Measurements from ENCODE around the gene SLC35G6. TPM values are rescaled to one million over a fixed set of nuclear protein-coding genes. Genes with fewer than 3 reads are reported as not detected.

The SLC35G6 gene
- total RNA-seq, 1 donor from 2014 or later: not detected

DNA sequence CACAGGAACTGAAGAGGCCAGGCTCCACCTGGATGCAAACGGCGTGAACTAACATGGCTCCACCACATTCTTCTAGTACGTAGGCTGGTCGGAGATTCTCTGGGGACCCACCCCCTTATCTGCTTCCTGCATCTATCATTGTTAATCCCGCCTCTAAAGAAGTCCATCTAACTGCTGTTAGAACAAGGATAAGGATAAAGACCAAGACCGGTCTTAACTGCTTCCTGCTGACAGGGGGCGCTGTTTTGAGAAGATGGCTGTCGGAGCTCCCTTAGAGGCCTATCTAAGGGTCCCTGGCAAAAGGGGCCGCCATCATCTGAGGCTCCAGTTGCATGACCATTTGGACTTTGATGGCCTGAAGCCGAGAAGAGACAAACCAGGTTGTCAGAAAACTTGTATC is 41.8 kb downstream of the SLC35G6 start:
- ATAC-seq (peak; percentile 67), DNase-seq (ENCODE audit: missing footprints) (no peak)
- intact Hi-C loops (cut with DNase I): no loop called here

DNA sequence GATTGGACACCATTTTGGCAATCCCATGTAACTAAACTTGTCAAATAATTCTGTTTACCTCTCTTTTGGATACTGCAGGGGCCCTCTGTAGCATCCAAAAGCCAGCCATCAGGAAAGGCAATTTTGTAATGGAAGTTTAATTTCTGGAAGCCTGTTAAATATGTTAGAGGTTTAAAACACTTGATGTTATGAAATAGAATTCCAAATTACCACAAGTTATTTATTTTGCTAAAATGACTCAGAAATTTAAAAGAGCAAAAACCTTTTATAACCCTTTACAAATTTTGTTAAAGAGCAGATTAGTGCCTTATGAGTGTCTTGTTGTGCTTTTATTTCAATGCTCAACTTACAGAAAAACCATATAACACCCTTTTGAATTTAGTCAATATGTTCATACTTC is 47.6 kb downstream of the SLC35G6 start:
- ATAC-seq: no peak
- intact Hi-C loops (cut with DNase I): no loop called here
- DNase-seq (ENCODE audit: missing footprints): no peak

DNA sequence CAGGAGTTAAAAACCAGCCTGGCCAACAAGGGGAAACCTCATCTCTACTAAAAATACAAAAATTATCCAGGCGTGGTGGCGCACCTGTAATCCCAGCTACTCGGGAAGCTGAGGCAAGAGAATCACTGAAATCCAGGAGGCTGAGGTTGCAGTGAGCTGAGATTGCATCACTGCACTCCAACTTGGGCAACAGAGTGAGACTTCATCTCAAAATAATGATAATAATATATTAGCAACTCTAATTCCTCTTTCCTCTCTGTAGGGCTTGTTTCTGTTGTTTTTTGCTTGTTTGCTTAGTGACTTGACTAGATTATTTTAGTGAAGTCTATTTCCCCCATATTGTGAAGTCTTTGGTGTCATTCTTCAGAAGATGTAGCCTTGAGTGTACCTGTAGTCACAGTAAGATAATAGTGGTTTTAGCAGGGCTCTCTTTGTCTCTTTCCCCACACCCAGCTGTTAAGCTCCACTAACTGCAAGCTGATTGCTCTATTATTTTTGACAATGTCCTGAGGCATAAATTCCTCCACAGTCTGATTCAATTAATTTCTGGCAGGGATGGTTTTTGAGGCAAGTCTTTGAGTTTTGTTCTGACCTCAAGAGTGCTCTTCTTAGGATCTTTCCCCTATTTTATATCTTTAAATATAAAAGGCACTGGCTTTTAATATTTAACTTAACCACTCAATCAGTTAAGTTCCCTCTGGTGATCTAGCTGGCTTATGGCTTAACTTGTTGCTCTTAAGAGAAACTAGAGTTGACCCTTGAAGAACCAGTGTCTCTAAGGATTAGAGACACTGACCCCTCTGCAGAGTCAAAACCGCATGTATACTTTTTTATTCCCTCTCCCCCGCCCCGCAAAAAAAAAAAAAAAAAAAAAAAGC is 49.0 kb downstream of the SLC35G6 start:
- DNase-seq (ENCODE audit: missing footprints) (no peak), ATAC-seq (no peak)
- intact Hi-C loops (cut with DNase I): no loop called here

Other genes starting within 250 kb of the SLC35G6 start
- gene DVL2, start 246.9 kb upstream of the SLC35G6 start, total RNA-seq: 20.0 TPM
- gene PHF23, start 242.0 kb upstream of the SLC35G6 start, total RNA-seq: 23.3 TPM
- 444 TPM for gene GABARAP, start 239.0 kb upstream of the SLC35G6 start, total RNA-seq
- gene CTDNEP1, start 229.7 kb upstream of the SLC35G6 start, total RNA-seq: 114 TPM
- gene ELP5, start 229.2 kb upstream of the SLC35G6 start, total RNA-seq: 72.7 TPM
- gene CLDN7, start 219.0 kb upstream of the SLC35G6 start, total RNA-seq: 1.2 TPM
- gene SLC2A4, start 199.7 kb upstream of the SLC35G6 start, total RNA-seq: 119 TPM
- 0.81 TPM for gene YBX2, start 186.8 kb upstream of the SLC35G6 start, total RNA-seq
- gene EIF5A, start 173.8 kb upstream of the SLC35G6 start, total RNA-seq: 326 TPM
- gene GPS2, start 166.1 kb upstream of the SLC35G6 start, total RNA-seq: 70.3 TPM
- 30.8 TPM for gene NEURL4, start 152.1 kb upstream of the SLC35G6 start, total RNA-seq
- 14.0 TPM for gene ACAP1, start 144.9 kb upstream of the SLC35G6 start, total RNA-seq
- gene KCTD11, start 129.3 kb upstream of the SLC35G6 start, total RNA-seq: 4.7 TPM
- gene TMEM95, start 126.3 kb upstream of the SLC35G6 start, total RNA-seq: not detected
- gene TNK1, start 100.4 kb upstream of the SLC35G6 start, total RNA-seq: 2.6 TPM
- gene PLSCR3, start 86.9 kb upstream of the SLC35G6 start, total RNA-seq: 18.4 TPM
- gene TMEM256, start 77.3 kb upstream of the SLC35G6 start, total RNA-seq: 64.0 TPM
- 7.0 TPM for gene NLGN2, start 73.6 kb upstream of the SLC35G6 start, total RNA-seq
- not detected for gene SPEM1, start 61.1 kb upstream of the SLC35G6 start, total RNA-seq
- gene SPEM2, start 55.8 kb upstream of the SLC35G6 start, total RNA-seq: not detected
- gene SPEM3, start 52.6 kb upstream of the SLC35G6 start, total RNA-seq: not detected
- gene TMEM102, start 46.0 kb upstream of the SLC35G6 start, total RNA-seq: 2.7 TPM
- 11.7 TPM for gene FGF11, start 41.9 kb upstream of the SLC35G6 start, total RNA-seq
- gene CHRNB1, start 36.4 kb upstream of the SLC35G6 start, total RNA-seq: 11.8 TPM
- 62.1 TPM for gene ZBTB4, start 1.8 kb upstream of the SLC35G6 start, total RNA-seq
- 36.4 TPM for gene POLR2A, start 2.9 kb downstream of the SLC35G6 start, total RNA-seq
- 41.7 TPM for gene TNFSF12, start 67.6 kb downstream of the SLC35G6 start, total RNA-seq
- 13.5 TPM for gene TNFSF13, start 77.3 kb downstream of the SLC35G6 start, total RNA-seq
- 33.0 TPM for gene SENP3, start 80.5 kb downstream of the SLC35G6 start, total RNA-seq
- gene CD68, start 98.2 kb downstream of the SLC35G6 start, total RNA-seq: 40.4 TPM
- 32.0 TPM for gene MPDU1, start 102.4 kb downstream of the SLC35G6 start, total RNA-seq
- gene SOX15, start 108.6 kb downstream of the SLC35G6 start, total RNA-seq: 0.89 TPM
- gene FXR2, start 133.5 kb downstream of the SLC35G6 start, total RNA-seq: 103 TPM
- gene SAT2, start 146.4 kb downstream of the SLC35G6 start, total RNA-seq: 78.9 TPM
- 0.35 TPM for gene SHBG, start 148.7 kb downstream of the SLC35G6 start, total RNA-seq
- gene ATP1B2, start 169.5 kb downstream of the SLC35G6 start, total RNA-seq: 3.8 TPM
- gene TP53, start 206.0 kb downstream of the SLC35G6 start, total RNA-seq: 15.4 TPM
- gene WRAP53, start 207.0 kb downstream of the SLC35G6 start, total RNA-seq: 5.6 TPM
- gene EFNB3, start 223.8 kb downstream of the SLC35G6 start, total RNA-seq: 0.11 TPM
- gene DNAH2, start 236.3 kb downstream of the SLC35G6 start, total RNA-seq: not detected

Data from Right ventricle myocardium inferior (tissue), 1 donor.